Prostate gland (tissue), 2 donors: ENCODE results near the gene C1orf232.

Source experiments
- CTCF ChIP-seq, 4 experiments: fragments of 200-600 bp in 2 of 4; fragments of 450-650 bp in 2 of 4; sonication (generic) in 2 of 4; IDR thresholded peaks; 1 replicate in 3 of 4; 2 replicates in 1 of 4; pipeline ENCODE4 v1.5.1; 2016 to 2019; ENCODE audit warnings: antibody characterized with exemption in 4 of 4, mild to moderate bottlenecking in 2 of 4, moderate library complexity in 2 of 4
- POLR2A ChIP-seq: fragments of 450-650 bp; IDR thresholded peaks from one replicate; pipeline ENCODE4 v1.6.1; 2016; ENCODE audit warnings: antibody characterized with exemption, mild to moderate bottlenecking
- POLR2AphosphoS5 ChIP-seq: sonication (generic); formaldehyde crosslinking; IDR thresholded peaks from one replicate; pipeline ENCODE4 v1.6.1; 2017; ENCODE audit warnings: antibody characterized with exemption

- no peak for TF ChIP-seq CTCF (IDR thresholded peaks at IDR 0.05)
- TF ChIP-seq POLR2AphosphoS5 = no peak
- TF ChIP-seq POLR2A = no peak
These were observed 41.5 kb upstream of the C1orf232 start for GRCh38 chr1:26210147-26210870.
